Ovary (tissue), 3 donors: ENCODE measurements around the gene MYOZ3.

Source experiments
- POLR2A ChIP-seq: fragments of 450-650 bp; IDR thresholded peaks from one replicate; pipeline ENCODE4 v1.6.1; 2017; ENCODE audit warnings: antibody characterized with exemption, mild to moderate bottlenecking, moderate library complexity
- TF ChIP-seq, protein P1 (sequence below), 3 donors: fragments of 450-650 bp in 2 of 3; fragments of 200-600 bp in 1 of 3; IDR thresholded peaks; one replicate each; pipeline versions ENCODE4 v1.5.1 to v1.8.0; 2016 to 2022; ENCODE audit warnings: antibody characterized with exemption in 3 of 3, mild to moderate bottlenecking in 1 of 3
- donor health status: DM: no; HTN: no; CAD: no.

DNA sequence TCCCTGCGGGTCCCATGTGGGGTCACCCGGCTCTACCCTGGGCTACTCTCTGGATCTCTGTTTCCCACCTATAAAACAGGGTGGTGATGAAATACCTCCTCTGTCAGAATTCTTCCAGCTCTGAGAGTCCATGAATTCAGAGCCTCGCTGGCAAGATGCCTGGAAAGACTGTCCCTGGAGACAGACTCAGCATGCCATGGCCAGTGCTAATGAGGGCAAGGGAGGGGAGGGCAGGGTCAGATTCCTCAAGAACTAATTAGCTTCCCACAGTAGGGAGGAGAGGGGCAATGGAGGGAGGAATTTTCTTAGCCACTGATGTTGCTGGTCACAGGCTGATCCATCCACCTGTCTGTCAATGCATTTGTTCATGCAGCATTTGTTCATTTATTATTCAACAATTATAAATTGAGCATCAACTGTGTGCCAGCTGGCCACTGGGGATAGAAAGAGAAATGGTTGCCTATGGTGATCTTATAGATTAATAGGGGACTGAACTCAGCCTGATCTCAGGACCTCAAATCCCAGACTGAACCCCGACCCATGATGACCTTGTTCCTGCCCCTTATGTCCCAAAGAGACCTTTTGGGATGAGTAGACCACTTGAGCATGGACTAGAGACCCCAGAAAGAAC is 15.9 kb upstream of the MYOZ3 start:
- TF ChIP-seq, protein P1, sequence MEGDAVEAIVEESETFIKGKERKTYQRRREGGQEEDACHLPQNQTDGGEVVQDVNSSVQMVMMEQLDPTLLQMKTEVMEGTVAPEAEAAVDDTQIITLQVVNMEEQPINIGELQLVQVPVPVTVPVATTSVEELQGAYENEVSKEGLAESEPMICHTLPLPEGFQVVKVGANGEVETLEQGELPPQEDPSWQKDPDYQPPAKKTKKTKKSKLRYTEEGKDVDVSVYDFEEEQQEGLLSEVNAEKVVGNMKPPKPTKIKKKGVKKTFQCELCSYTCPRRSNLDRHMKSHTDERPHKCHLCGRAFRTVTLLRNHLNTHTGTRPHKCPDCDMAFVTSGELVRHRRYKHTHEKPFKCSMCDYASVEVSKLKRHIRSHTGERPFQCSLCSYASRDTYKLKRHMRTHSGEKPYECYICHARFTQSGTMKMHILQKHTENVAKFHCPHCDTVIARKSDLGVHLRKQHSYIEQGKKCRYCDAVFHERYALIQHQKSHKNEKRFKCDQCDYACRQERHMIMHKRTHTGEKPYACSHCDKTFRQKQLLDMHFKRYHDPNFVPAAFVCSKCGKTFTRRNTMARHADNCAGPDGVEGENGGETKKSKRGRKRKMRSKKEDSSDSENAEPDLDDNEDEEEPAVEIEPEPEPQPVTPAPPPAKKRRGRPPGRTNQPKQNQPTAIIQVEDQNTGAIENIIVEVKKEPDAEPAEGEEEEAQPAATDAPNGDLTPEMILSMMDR (IDR thresholded peaks at IDR 0.05), result no peak
- TF ChIP-seq POLR2A, result no peak
